ENCODE results near the gene RADIL.

Gene RADIL, protein sequence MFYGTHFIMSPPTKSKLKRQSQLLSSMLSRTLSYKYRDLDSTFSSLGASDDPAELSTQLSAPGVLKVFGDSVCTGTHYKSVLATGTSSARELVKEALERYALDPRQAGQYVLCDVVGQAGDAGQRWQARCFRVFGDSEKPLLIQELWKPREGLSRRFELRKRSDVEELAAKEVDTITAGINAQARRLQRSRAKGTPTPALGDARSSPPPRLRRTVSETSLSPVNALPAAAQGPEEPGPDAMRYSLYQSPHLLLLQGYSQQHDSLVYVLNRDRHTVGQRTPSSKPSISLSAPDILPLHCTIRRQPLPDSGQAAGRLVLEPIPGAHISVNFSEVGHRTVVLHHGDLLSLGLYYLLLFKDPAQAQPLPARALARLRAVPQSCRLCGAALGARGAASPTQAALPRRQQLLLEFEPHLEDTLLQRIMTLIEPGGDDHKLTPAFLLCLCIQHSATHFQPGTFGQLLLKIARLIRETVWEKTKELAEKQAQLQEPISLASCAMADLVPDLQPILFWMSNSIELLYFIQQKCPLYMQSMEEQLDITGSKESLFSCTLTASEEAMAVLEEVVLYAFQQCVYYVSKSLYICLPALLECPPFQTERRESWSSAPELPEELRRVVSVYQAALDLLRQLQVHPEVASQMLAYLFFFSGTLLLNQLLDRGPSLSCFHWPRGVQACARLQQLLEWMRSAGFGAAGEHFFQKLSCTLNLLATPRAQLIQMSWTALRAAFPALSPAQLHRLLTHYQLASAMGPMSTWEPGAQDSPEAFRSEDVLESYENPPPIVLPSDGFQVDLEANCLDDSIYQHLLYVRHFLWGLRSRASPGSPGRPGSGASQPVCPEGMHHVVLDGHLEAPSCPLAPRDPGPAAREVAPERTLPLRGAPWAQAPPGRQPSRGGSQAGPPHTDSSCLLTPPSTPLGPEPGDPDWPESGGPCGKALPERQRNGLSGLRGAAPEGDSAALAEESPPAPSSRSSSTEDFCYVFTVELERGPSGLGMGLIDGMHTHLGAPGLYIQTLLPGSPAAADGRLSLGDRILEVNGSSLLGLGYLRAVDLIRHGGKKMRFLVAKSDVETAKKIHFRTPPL

DNA sequence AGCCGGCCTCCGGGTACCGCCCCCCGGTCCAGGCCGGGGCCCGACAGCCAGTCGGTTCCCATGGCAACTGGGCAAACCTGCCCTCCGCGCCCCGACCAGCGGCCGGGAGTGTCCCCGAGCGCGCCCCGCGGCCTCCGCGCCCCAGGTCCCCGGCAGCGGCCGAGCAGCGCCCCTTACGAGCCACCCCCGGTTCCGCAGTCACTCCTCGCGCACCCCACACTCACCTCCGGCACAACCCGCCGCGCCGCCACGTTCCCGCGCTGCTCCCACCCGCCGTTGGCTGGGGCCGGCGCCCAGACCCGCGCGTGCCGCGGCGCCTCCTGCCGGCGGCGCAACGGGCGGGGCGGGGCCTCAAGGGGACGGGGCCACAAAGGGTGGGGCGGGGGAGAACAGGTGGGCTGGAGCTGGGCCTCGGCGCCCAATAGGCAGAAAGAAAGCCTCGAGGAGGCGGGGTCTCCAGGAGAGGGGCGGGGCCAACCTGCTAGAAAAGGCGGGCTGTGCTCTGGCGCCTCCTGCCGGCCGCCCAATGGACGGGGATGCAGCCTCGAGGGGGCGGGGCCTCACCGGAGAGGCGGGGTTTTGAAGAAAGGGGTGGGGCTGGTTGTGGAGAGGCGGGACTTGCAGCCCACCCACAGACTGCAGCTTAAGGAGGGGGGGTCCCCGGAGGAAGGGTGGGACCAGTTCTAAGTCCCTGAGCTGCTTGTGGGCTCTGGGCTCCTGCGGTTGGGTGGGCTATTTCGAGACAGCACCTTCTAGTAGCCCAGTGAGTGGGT, at the start of gene RADIL:
Gene RADIL, minus strand, starts transcription at position 345 of the 773 bp plus-strand sequence. CDS start 5,577 bp downstream, outside the sequence.
- peak within 1 kb of the TSS; percentile 49 for H3K4me3 ChIP-seq (replicated peaks; ENCODE audit: low read depth, low read length)
- TF ChIP-seq, protein P1, sequence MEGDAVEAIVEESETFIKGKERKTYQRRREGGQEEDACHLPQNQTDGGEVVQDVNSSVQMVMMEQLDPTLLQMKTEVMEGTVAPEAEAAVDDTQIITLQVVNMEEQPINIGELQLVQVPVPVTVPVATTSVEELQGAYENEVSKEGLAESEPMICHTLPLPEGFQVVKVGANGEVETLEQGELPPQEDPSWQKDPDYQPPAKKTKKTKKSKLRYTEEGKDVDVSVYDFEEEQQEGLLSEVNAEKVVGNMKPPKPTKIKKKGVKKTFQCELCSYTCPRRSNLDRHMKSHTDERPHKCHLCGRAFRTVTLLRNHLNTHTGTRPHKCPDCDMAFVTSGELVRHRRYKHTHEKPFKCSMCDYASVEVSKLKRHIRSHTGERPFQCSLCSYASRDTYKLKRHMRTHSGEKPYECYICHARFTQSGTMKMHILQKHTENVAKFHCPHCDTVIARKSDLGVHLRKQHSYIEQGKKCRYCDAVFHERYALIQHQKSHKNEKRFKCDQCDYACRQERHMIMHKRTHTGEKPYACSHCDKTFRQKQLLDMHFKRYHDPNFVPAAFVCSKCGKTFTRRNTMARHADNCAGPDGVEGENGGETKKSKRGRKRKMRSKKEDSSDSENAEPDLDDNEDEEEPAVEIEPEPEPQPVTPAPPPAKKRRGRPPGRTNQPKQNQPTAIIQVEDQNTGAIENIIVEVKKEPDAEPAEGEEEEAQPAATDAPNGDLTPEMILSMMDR (IDR thresholded peaks at IDR 0.05; ENCODE audit: low read length, missing control alignments), result peak; percentile 62

DNA sequence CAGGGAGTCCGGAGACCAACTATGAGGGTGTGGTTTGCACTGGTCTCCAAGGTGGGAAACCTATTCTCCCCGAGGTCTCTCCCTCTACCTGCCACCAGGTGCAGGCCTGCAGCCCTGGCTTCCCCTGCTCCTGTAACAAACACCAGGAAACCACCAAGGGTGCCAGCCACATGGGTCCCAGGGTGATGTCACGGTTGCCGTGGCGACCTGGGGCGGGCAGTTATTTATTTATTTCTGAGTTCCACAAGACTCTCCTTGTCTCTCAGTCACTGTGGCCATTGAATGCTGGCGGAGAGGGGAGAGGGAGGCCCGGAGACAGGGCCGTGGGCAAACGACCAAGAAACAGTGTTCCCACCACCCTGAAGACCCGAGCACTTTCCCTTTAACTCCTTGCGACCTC, 48.4 kb upstream of the RADIL start:
- no peak for DNase-seq (ENCODE audit: low read depth)
- TF ChIP-seq, protein P1 (IDR thresholded peaks at IDR 0.05; ENCODE audit: low read length, missing control alignments), result no peak
- H3K4me3 ChIP-seq (replicated peaks; ENCODE audit: low read depth, low read length), result no peak overlapping the region

More for the DNA sequence above, at the start of gene RADIL:
- peak; percentile 91 for DNase-seq (ENCODE audit: low read depth)

DNA sequence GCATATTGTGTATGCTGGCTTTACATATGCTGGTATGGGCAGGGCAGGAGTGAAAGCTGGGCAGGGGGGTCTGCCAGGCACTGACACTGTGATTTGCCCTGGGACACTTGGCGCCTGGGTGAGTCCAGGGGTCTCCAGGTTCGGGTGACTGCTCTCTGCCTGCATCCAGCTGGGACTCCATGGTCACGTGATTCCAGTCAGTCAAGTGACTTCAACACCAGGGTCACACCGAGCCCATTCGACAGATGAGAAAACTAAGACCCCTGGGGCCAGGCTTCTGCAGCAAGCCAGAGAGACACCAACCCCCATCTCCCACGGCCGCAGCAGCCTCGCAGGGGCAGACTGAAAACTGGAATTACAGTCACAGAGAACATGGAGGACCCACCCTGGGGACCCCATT, 45.5 kb upstream of the RADIL start:
- H3K4me3 ChIP-seq (replicated peaks; ENCODE audit: low read depth, low read length), result no peak overlapping the region
- TF ChIP-seq, protein P1 (IDR thresholded peaks at IDR 0.05; ENCODE audit: low read length, missing control alignments), result no peak
- no peak for DNase-seq (ENCODE audit: low read depth)

DNA sequence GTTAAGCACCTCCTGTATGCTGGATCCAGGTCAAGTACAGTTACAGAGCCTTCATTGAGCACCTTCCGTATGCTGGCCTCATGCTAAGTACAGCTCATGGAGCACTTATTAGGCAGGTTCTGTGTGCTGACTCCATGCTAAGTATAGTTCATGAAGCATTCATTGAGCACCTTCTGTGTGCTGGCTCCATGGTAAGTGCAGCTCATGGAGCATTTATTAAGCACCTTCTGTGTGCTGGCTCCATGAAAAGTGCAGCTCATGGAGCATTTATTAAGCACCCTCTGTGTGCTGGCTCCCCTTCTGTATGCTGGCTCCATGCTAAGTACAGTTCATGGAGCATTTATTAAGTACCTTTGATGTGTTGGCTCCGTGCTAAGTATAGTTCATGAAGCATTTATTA, 44.9 kb upstream of the RADIL start:
- H3K4me3 ChIP-seq (replicated peaks; ENCODE audit: low read depth, low read length), result no peak overlapping the region
- no peak for DNase-seq (ENCODE audit: low read depth)
- TF ChIP-seq, protein P1 (IDR thresholded peaks at IDR 0.05; ENCODE audit: low read length, missing control alignments), result no peak

DNA sequence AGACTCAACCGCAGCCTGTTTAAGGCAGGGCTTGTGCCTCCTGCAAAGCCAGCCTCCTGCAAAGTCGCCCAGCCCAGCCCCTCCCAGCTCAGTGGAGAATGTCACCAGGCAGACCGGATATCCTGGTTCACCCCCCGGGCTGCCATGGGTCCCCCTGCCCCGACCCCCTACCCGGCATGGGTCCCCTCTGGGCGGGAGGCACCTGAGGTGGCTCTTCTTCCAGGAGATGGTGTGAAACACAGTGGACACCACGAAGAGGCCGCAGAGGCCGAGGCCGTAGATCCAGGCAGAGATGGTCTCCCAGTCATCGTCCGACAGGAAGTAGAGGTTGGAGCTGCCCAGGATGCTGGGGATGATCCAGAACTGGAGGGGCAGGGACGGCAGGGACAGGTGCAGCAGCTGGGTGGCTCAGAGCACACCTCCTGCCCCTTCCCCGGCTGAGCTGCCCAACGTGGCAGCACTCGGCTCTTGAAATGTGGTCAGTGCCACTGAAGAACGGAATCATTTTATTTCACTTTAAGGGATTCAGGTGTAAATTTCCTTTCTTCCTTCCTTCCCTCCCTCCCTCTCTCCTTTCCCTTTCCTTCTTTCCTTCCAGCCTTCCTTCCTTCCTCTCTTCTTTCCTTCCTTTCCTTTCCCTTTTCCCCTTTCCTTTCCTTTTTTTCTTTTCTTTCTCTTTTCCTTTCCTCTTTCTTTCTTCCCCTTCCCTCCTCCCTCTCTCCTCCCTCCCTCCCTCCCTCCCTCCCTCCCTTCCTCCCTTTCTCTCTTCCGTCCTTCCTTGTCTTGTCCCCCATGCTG, 36.7 kb upstream of the RADIL start:
- no peak for DNase-seq (ENCODE audit: low read depth)
- H3K4me3 ChIP-seq (replicated peaks; ENCODE audit: low read depth, low read length), result no peak overlapping the region
- TF ChIP-seq, protein P1 (IDR thresholded peaks at IDR 0.05; ENCODE audit: low read length, missing control alignments), result no peak
